GM12864 (cell line): ENCODE results near the gene SLC39A9.
"Not testable (repeated sequence)": the region's sequence is repeated elsewhere in the genome, so short reads cannot be mapped to it uniquely, and the experiment has no call there.

ENCODE experiments used
- DNase-seq: peaks from one replicate; pipeline ENCODE4 v3.0.0-alpha.2; 2011; ENCODE audit warnings: low read depth
- H3K4me3 ChIP-seq: 2 replicates; pipeline ENCODE4 v1.5.1; 2011; ENCODE audit warnings: mild to moderate bottlenecking, low read depth, low read length, control low read depth
- CTCF ChIP-seq: IDR thresholded peaks from 2 replicates; pipeline ENCODE4 v1.5.1; 2011; ENCODE audit warnings: low read depth, mild to moderate bottlenecking, moderate library complexity, low read length, control low read depth, inconsistent platforms; ENCODE audit errors: missing control alignments

The SLC39A9 gene

DNA sequence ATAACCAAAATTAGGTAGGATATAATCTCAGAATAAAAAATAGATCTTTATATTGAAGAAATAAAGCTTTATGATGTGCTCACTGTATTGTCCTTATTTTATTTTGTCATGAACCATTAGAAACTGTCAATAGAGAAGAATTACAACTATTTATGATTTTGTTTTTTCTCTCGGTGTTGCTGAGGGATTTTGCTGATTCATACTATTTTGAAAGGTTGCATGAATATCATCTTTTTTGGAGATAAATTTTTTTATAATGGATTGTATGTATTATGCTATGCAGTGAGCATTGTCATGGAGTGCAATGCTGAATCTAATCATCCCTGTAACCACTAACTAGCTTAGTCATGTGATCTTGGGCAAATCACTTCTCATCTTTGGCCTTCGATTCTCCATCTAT is 15.0 kb downstream of the SLC39A9 start:
- no peak for TF ChIP-seq CTCF
- H3K4me3 ChIP-seq, result no peak overlapping the region
- no peak for DNase-seq

DNA sequence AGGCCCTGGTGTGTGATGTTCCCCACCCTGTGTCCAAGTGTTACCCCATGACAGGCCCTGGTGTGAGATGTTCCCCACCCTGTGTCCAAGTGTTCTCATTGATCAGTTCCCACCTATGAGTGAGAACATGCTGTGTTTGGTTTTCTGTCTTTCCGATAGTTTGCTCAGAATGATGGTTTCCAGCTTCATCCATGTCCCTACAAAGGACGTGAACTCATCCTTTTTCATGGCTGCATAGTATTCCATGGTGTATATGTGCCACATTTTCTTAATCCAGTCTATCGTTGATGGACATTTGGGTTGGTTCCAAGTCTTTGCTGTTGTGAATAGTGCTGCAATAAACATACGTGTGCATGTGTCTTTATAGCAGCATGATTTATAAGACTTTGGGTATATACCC is 17.6 kb downstream of the SLC39A9 start:
- not testable (repeated sequence) for DNase-seq, H3K4me3 ChIP-seq

GRCh38 chr14:69423279-69423678 is 24.8 kb downstream of the SLC39A9 start:
- TF ChIP-seq CTCF, result no peak
- no peak overlapping the region for H3K4me3 ChIP-seq
- DNase-seq, result no peak

- no peak for DNase-seq
- no peak for TF ChIP-seq CTCF
- H3K4me3 ChIP-seq, result no peak overlapping the region
Measured at GRCh38 chr14:69424149-69424923, 25.8 kb downstream of the SLC39A9 start.

GRCh38 chr14:69427596-69427995 is 29.1 kb downstream of the SLC39A9 start:
- DNase-seq, result no peak
- TF ChIP-seq CTCF, result no peak
- no peak overlapping the region for H3K4me3 ChIP-seq

DNA sequence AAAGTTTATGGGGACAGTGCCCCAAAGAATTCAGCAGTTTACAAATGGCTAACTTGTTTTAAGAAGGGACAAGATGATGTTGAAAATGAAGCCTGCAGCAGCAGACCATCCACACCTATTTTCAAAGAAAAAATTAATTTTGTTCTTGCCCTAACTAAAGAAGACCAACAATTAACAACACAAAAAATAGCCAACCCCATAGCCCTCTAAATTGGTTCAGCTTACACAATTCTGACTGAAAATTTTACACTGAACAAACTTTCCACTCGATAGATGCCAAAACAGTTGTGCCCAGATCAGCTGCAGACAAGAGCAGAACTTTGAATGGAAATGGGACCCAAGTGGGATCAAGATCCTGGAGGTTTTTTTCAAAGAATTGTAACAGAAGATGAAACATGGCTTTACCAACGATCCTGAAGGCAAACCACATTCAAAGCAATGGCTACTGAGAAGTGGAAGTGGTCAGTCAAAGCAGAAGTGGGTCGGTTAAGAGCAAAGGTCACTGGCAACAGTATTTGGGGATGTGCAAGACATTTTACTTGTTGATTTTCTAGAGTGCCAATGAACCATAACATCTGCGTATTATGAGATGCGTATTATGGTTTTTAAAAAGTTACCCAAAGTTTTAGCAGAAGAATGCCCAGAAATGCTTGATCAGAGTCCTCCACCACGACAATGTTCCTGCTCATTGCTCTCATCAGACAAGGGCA is 30.0 kb downstream of the SLC39A9 start:
- peak; percentile 5 for DNase-seq
- no peak for TF ChIP-seq CTCF

DNA sequence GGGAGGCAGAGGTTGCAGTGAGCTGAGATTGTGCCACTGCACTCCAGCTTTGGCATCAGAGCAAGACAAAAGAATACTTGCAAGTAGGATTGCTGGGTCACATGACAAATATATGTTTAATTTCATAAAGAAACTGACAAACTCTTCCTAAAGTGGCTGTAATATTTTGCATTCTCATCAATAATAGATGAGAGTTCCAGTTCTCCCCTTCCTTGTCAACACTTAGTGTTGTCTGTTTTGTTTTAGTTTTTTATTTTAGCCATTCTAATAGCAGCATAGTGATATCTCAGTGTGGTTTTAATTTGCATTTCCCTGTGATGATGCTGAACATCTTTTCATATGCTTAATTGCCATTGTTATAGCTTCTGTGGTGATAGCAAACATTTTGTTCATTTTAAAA is 31.2 kb downstream of the SLC39A9 start:
- DNase-seq, result no peak
- no peak for TF ChIP-seq CTCF
- no peak overlapping the region for H3K4me3 ChIP-seq

More for the DNA sequence above, 30.0 kb downstream of the SLC39A9 start:
- no peak overlapping the region for H3K4me3 ChIP-seq
